GM21576 (cell line): ENCODE data around the gene RNF145.
"Not testable (repeated sequence)": the region's sequence is repeated elsewhere in the genome, so short reads cannot be mapped to it uniquely, and the experiment has no call there.

Source experiments
- ATAC-seq: cut with Tn5 transposase; IDR thresholded peaks from one replicate; pipeline ENCODE4 v1.9.1; 2021; ENCODE audit warnings: mild to moderate bottlenecking, moderate library complexity; ENCODE audit not compliant: unreplicated experiment

The RNF145 gene

DNA sequence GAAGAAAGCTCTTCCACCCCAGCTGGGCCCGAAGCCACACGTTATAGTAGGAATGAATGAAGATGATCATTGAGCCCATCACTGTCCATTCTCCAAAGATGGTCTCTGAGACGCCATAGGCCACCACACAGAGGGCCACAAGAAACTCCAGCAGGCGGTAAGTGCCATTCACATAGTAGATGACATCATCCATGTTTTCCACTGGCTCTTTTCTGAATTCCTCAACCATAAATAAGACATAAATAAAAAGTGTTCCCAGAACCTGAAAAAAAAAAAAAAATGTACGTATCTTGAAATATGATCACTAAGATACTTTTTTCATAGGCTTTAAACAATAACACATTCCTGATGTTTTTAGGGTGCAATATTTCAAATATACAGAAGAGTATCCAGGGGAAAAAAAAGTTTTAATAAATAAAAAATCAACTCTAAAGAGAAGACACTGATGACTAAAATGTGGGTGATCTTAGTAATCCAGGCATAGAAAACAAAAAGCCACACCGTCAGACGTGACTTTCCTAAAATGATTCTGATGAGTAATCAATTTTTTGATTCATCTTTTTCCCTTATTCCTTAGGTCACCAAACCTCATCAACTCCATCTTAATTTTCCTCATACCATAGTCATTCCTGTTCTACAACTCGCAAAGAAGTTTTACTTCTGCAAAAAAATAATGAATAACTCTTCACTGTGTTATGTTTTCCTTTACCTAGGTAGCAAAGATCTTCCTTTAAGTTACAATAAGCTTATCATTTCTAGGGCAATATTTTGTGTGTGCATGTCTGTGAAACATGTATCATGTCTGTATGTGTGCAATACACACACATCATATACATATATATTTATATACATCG is 47.8 kb downstream of the RNF145 start:
- ATAC-seq, result no peak

DNA sequence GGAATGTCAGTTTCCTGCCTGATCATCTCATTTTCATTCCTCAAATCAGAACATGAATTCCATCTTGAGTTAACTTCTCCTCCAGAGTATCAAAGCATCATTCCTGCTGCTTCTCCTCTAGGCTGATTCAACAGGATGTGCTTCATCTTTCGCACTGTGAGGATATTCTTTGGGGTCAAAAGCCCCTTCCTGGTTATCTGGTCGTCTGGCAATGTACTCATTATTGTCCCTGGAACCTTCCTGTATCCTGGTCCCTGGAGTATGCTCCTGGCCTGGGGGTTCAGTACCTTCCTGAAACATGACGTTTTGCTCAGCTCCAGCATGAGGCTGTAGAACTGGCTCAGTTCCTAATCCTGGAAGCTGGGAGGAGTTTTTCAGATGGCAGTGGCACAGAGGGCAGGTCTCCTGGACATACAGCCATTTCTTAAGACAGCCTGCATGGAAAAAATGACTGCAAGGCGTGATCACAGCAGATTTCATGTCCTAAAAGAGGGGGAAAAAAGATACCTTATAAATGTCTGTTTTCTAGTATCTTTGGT is 50.7 kb downstream of the RNF145 start:
- not testable (repeated sequence) for ATAC-seq

DNA sequence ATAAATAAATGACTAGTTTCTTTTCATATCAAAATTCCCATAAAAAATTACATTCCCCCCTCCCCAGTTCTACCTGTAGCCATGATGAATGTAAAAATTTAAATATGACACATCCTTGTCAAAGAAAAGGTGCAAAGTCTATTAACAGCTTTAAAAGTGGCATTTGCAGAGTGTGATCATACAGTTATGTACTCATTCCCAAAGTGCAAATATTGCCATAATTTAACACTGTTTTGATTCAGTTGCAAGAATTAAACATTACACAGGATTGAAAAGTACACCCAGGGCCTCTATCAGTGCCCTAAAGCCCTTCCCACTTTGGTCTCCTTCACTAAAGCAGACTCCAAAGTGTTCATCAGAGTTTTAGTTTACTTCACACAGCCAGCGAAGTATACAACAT is 51.8 kb downstream of the RNF145 start:
- no peak for ATAC-seq

DNA sequence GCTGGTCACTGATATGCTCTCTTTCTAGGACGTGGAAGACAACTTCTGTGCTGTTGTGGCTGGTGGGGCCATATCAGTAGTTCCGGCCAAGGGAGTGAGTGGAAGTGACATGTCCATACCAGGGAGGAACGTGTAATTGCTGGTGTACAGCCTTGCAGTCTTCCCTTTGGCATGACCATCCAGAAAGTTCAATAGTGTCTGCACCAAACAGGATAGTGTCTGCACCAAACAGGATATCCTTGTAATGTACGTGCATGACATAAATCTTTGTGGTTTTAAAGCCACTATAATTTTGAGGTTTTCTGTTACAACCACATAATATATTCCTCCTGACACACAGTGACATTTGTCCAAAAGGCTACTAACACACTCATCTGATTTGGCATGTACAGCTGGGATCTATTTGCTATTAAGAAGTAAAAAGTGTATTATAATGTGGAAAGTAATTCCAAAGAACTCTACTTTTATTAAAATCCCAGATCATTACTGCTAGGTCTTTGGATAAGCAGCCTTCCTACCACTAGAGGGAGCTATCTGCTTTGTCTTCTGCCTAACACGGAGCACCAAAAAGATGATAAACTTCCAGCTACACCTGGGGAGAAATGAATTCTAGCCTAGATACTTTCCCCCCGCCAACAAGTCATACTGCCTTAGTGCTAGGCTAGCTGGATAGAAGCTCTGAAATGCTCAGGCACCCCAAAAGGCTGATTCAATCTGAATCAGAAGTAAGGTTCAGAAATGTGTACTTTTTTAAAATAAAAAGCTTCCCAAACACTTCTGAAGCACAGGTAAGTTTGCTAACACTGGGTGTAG is 52.7 kb downstream of the RNF145 start:
- peak; percentile 72 for ATAC-seq

DNA sequence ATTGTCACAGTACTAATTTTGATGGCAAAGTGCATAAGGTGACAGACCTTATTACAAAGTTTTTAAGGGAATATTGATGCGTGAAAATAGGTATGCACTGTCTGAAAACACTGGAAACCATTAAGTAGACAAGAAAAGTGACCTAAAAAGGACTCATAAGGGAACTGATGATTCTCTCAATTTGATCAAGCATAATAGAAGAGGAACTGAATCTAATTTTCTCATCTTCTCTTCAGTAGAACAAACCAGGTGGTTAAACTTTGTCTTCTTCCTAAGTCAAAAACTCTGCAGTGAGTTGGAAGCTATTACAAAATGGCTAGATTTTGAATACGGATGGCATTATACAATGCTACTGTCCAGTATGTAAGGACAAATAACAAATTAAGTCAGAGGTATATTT is 53.4 kb downstream of the RNF145 start:
- ATAC-seq, result no peak

DNA sequence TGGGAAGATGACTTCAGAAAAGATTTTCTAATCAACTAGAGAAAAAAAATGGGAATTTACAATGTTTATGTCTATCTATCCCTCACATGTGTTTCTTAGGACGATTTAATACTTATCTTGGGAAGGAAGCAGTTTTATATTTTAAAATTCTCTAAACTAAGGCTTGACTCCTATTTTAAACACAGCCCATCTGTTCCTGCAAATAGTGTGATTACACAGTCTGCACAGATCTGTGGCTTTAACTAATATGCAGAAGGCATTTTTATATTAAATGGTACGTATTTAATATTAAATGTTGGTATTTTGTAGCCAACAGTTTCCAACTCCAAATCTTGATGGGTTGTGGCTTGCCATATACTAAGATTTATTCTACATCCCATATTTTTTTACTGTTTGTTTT is 56.5 kb downstream of the RNF145 start:
- ATAC-seq, result no peak

DNA sequence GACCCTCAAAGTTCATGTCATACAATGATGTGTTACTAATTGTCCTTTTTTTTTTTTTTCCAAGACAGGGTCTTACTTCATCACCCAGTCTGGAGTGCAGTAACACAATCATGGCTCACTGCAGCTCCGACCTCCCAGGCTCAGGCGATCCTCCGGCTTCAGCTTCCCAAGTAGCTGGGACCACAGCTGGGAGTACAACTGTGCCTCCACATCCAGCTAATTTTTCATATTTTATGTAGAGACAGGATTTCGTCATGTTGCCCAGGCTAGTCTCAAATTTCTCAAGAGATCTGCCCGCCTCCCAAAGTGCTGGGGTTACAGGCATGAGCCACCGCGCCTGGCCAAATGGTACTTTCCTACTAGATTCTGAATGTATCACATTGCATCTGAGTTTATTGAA is 60.3 kb downstream of the RNF145 start:
- ATAC-seq, result no peak

DNA sequence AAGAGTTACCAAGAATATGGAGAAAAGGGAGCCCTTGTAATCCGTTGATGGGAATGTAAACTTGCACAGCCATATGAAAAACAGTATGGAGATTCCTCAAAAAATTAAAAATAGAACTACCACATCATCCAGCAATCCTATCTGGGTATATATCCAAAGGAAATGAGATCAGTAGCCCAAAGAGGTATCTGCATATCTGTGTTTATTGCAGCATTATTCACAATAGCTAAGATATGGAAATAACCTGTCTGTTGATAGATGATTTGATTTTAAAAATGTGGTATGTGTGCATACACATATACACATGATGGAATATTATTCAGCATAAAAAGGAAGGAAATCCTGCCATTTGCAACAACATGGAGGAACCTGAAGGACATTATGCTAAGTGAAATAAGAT is 61.4 kb downstream of the RNF145 start:
- ATAC-seq, result no peak

DNA sequence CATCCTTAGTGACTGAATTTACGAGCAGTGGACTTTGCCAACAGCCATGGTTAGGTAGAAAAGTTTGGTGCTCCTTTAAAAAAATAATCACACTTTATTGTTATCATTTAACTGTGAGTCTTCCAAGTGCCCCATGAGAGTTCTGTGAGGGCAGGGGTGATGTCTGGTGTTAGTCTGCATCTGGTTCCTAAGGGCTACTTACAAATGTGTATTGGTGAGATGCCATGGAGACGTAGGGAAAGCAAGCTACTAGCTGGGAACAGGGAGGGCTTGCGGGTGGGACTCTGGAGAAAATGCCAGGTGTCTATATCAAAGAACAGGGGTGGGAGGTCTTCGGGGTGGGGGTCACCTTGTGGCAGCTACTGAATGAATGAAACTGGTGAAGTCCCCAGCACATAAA is 62.5 kb downstream of the RNF145 start:
- no peak for ATAC-seq

DNA sequence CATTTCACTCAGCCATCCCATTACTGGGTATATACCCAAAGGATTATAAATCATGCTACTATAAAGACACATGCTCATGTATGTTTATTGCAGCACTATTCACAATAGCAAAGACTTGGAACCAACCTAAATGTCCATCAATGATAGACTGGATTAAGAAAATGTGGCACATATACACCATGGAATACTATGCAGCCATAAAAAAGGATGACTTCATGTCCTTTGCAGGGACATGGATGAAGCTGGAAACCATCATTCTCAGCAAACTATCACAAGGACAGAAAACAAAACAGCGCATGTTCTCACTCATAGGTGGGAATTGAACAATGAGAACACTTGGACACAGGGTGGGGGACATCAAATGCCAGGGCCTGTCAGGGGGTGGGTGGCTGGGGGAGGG is 64.2 kb downstream of the RNF145 start:
- not testable (repeated sequence) for ATAC-seq

DNA sequence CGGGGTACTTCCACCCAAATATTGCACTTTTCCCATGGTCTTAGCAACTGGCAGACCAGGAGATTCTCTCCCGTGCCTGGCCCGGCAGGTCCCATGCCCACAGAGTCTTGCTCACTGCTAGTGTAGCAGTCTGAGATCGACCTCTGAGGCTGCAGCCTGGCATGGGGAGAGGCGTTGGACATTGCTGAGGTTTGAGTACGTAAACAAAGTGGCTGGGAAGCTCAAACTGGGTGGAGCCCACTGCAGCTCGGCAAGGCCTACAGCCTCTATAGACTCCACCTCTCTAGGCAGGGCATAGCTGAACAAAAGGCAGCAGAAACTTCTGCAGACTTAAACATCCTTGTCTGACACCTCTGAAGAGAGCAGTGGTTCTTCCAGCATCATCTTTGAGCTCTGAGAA is 69.6 kb downstream of the RNF145 start:
- ATAC-seq, result no peak

DNA sequence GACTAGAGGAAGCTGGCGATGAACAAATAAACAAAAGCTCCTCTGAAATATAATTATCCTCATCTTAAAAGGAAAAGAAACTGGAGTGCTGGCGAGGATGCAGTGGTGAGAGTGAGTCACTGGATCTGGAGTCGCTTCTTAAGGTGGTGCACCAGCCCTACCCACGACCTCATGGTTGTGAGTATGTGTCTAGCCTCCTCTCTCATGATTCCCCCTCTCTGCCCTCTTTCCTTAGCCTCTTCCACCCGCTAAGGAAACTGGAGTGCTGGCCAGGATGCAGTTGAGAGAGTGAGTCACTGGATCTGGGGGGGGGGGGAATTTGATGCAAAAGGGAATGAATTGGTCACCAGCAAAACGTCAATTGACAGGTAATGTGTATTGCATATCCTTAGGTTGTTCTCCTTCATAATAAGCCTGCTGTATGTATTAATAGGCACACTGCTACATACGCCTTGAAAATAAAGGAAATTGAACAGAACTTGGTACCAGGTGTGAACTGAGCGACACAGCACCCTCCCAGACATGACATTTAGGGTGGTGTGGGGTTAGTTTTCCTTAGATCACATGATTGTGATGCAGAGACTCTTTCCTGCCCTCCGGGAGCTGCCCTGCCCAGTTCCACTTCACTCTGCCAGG is 73.3 kb downstream of the RNF145 start:
- ATAC-seq, result no peak

DNA sequence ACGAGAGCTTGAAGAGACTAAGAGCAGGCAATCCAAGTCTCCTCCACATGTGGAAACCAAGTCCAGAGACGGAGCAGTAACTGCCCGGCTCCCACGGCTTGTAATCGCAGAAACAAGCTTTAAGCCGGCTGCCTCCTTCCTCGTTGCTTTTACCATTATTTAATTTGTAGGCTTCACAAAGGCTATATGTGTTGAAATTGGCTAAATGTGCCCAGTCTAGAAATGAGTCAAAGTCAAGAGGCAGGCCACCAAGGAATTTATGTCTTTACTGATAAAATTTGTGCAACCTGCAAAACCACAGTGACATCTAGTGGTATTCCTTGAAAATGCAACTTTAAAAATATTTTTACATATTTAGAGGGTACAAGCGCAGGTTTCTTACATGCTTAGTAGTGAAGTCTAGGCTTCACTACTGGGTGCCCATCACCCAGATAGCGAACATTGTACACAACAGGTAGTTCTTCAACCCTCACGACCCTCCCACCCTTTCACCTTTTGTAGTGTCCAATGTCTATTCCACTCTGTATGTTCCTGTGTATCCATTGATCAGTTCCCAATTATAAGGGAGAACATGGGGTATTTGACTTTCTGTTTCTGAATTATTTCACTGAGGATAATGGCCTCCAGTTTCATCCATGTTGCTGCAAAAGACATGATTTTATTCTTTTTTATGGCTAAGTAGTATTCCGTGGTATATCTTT is 76.2 kb downstream of the RNF145 start:
- ATAC-seq, result no peak

DNA sequence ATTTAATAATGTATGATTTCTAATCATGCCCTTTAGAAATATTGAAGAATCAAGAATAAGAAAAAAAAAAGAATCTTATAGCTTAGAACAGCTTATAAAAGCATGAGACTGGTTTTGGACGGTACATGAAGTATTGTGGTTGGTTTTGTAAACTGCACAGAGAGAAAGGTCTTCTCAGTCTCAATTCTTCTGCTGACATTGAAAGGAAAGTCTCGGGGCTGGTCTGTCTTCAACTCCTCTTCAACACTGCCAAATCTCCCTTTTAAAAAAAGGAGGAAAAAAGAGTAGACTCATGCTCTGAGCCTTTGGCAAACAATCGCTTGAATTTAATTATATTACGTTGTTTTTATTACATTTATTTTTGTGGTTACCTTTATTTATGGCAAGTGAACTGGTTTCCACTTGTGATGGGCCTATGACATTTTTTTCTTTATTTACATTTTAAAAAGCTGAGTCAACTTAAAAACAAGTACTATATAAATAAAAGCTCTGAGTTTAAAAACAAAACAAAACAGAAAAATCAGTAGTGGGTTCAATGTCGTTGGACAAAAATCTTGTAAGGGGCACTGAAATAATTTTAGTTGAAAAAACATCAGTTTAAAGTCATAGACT is 76.8 kb downstream of the RNF145 start:
- no peak for ATAC-seq

DNA sequence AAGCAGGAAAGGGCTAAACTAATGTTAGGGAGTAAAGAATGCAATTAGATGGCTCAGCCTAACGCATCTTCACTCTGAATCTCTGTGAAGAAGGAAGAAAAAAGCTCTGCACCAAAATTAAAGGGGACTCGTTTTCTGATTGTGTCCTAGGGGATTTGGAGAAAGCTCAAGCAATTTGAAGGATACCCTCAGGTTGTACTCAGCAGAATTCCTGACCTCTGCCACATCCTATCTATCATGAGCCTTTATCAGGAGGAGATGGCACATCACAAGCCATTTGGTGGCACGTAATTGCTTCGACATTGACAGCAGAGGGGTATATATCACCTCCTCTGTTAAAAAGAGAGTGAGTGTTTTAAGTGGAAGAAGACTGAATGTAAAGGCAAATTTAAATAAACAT is 77.4 kb downstream of the RNF145 start:
- no peak for ATAC-seq

DNA sequence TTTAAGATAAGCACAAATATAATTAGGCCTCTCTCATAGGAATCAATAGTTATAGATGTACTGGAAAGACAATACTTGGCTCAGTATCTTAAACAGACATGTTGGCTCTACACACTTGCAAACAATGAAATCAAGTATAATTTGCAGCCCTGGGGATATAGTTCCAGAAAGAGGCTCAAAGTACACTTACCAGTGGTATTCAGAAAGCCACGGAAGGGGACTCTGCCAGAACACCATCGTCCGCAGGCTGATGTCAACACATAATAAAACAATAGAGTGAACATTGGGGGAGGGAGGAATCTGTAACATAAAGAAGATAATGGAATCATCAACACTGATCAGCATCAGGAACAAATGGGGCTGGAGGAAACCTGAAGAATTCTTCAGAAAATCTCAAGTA is 78.5 kb downstream of the RNF145 start:
- no peak for ATAC-seq

DNA sequence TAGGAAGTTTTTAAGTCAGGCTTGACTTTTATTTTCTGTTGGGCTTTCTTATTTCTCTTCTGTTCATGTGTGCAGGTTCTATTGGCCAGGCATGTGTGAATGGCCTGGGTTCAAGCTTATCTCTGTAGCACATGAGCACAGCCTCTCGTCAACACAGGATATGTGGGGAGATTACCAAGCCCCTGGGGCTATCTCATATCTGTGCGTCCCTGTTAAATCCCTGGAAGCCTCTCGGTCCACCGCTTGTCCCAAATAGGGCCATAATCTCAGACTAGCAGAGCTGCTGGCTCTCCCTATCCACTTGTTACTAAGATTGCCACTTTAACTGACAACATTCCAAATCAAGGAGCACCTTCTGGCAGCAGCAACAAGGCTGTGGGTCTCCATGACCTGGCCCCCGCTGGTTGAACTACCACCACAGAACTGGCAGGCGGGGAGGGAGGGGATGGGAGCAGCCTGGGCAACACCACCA is 81.2 kb downstream of the RNF145 start:
- ATAC-seq, result no peak

DNA sequence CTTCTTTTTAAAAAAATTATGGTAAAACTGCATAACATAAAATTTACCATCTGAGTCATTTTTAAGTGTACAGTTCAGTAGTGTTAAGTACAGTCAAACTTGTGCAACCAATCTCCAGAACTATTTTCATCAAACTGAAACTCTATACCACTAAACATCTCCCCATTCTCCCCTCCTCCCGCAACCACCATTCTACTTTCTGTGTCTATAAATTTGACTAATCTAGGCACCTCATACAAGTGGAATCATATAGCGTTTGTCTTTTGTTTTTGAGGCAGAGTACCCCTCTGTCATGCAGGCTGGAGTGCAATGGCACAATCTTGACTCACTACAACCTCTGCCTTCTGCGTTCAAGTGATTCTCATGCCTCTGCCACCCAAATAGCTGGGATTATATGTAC is 85.7 kb downstream of the RNF145 start:
- no peak for ATAC-seq

DNA sequence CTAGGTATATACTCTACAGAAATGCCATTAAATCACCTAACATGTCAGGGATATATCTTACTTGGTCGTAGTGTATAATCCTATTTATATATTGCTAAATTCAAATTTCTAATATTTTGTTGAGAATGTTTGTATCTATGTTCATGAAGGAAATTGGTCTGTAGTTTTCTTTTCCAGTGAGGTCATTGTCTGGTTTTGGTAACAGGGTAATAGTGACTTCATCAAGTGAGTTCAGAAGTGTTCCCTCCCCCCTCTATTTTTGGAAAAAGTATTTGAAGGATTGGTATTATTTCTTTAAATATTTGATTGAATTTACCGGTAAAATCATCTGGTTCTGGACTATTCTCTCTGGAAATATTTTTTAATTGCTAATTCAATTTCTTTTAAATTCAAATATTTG is 86.2 kb downstream of the RNF145 start:
- ATAC-seq, result no peak

DNA sequence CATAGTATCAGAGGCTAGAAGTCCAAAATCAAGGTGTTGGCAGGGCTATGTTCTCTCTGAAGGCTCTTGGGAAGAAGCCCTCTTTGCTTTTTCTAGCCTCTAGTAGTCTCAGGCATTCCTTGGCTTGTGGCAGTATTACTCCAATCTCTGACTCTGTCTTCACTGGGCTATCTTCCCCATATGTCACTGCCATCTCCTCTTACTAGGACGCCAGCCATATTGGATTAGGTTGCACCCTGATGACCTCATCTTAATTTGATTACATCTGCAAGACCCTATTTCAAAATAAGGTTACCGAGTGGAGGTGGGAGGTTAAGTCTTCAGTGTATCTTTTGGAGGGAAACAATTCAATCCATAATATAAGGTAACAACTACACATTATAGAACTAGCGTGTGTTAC is 88.3 kb downstream of the RNF145 start:
- no peak for ATAC-seq
